ENCODE results near the gene SOCS3.

Gene SOCS3

GRCh38 chr17:78400581-78401240, 40.8 kb upstream of the SOCS3 start:
- H3K9me3 ChIP-seq (ENCODE audit: control insufficient read depth, insufficient read depth, low read length) = no peaks in the 10 kb centered on the region
- H3K4me2 ChIP-seq (ENCODE audit: low read length) = no peak overlapping the region
- TF ChIP-seq EZH2phosphoT487 (IDR thresholded peaks at IDR 0.05; ENCODE audit: borderline replicate concordance, low read length) = no peak
- no peak for TF ChIP-seq CTCF (IDR thresholded peaks at IDR 0.05; ENCODE audit: low read depth, low read length, poor library complexity, severe bottlenecking)
- peaks cover under 1% of the 10 kb centered on the region; the same call in 1 of the 2 replicates for H3K79me2 ChIP-seq (ENCODE audit: control insufficient read depth, low read length)
- H3K36me3 ChIP-seq (ENCODE audit: control insufficient read depth, low read length) = peaks cover 75% of the 10 kb centered on the region
- no peaks in the 10 kb centered on the region for H4K20me1 ChIP-seq (ENCODE audit: control insufficient read depth, insufficient read depth, low read depth, low read length)
- H3K4me3 ChIP-seq (ENCODE audit: low read length) = no peak overlapping the region
- no peaks in the 10 kb centered on the region for H3K27me3 ChIP-seq (ENCODE audit: control insufficient read depth, low read length)
- no peaks in the 10 kb centered on the region for H3K9me2 ChIP-seq (replicated peaks; ENCODE audit: control insufficient read depth, low read length)
- no peaks in the 10 kb centered on the region for H3K4me1 ChIP-seq (ENCODE audit: control insufficient read depth, low read length)
- no peak overlapping the region for H3K27ac ChIP-seq (ENCODE audit: low read depth, low read length)
- no peaks in the 10 kb centered on the region for H3F3A ChIP-seq (ENCODE audit: control insufficient read depth, insufficient read depth)

- Histone ChIP-seq H4K20me1 (ENCODE audit: control insufficient read depth, insufficient read depth, low read depth, low read length) (no peaks in the 10 kb centered on the region), H3K4me3 (ENCODE audit: low read length) (no peak overlapping the region), H3K36me3 (ENCODE audit: control insufficient read depth, low read length) (peaks cover 82% of the 10 kb centered on the region), H3K27me3 (ENCODE audit: control insufficient read depth, low read length) (no peaks in the 10 kb centered on the region), H3K4me2 (ENCODE audit: low read length) (no peak overlapping the region), H3K27ac (ENCODE audit: low read depth, low read length) (no peak overlapping the region), H3F3A (ENCODE audit: control insufficient read depth, insufficient read depth) (no peaks in the 10 kb centered on the region), H3K4me1 (ENCODE audit: control insufficient read depth, low read length) (no peaks in the 10 kb centered on the region), H3K9me2 (replicated peaks; ENCODE audit: control insufficient read depth, low read length) (no peaks in the 10 kb centered on the region), H3K79me2 (ENCODE audit: control insufficient read depth, low read length) (peaks cover 10% of the 10 kb centered on the region), H3K9me3 (ENCODE audit: control insufficient read depth, insufficient read depth, low read length) (no peaks in the 10 kb centered on the region)
- TF ChIP-seq EZH2phosphoT487 (IDR thresholded peaks at IDR 0.05; ENCODE audit: borderline replicate concordance, low read length) = no peak
- TF ChIP-seq CTCF (IDR thresholded peaks at IDR 0.05; ENCODE audit: low read depth, low read length, poor library complexity, severe bottlenecking) = no peak
Measured at GRCh38 chr17:78399693-78400144, 39.8 kb upstream of the SOCS3 start.

- TF ChIP-seq CTCF (IDR thresholded peaks at IDR 0.05; ENCODE audit: low read depth, low read length, poor library complexity, severe bottlenecking) = no peak
- TF ChIP-seq EZH2phosphoT487 (IDR thresholded peaks at IDR 0.05; ENCODE audit: borderline replicate concordance, low read length) = no peak
- no peaks in the 10 kb centered on the region for H4K20me1 ChIP-seq (ENCODE audit: control insufficient read depth, insufficient read depth, low read depth, low read length)
- H3K9me3 ChIP-seq (ENCODE audit: control insufficient read depth, insufficient read depth, low read length) = no peaks in the 10 kb centered on the region
Measured at GRCh38 chr17:78399028-78399692, 39.3 kb upstream of the SOCS3 start.

More at GRCh38 chr17:78399028-78399692, 39.3 kb upstream of the SOCS3 start:
- H3K27me3 ChIP-seq (ENCODE audit: control insufficient read depth, low read length) = no peaks in the 10 kb centered on the region
- no peak overlapping the region for H3K27ac ChIP-seq (ENCODE audit: low read depth, low read length)
- H3K4me1 ChIP-seq (ENCODE audit: control insufficient read depth, low read length) = no peaks in the 10 kb centered on the region
- H3F3A ChIP-seq (ENCODE audit: control insufficient read depth, insufficient read depth) = no peaks in the 10 kb centered on the region
- no peak overlapping the region for H3K4me3 ChIP-seq (ENCODE audit: low read length)
- H3K9me2 ChIP-seq (replicated peaks; ENCODE audit: control insufficient read depth, low read length) = no peaks in the 10 kb centered on the region
- H3K79me2 ChIP-seq (ENCODE audit: control insufficient read depth, low read length) = peaks cover 12% of the 10 kb centered on the region
- H3K4me2 ChIP-seq (ENCODE audit: low read length) = no peak overlapping the region
- peaks cover 81% of the 10 kb centered on the region for H3K36me3 ChIP-seq (ENCODE audit: control insufficient read depth, low read length)

Data from DOHH2 (cell line).